Kidney (tissue), 14 donors: ENCODE data around the gene EIF5B. TPM values are rescaled to one million over a fixed set of nuclear protein-coding genes. Genes with fewer than 3 reads are reported as not detected.
"Not testable (repeated sequence)": the region's sequence is repeated elsewhere in the genome, so short reads cannot be mapped to it uniquely, and the experiment has no call there.

Experiments used
- DNase-seq, 5 donors: peaks; one replicate each; pipeline ENCODE4 v3.0.0-alpha.2; 2013 to 2020
- FAIRE-seq: peaks from 2 replicates; lab custom pipeline; 2012; peaks lifted over from hg19 to GRCh38; lab: Jason Lieb, UNC
- H3K27ac ChIP-seq, 2 donors: one replicate each; pipeline ENCODE4 v1.7.0; 2013; ENCODE audit warnings: low read depth in 2 of 2, low read length in 2 of 2, inconsistent platforms in 1 of 2
- H3K27me3 ChIP-seq: one replicate; pipeline ENCODE4 v1.7.1; 2013; ENCODE audit warnings: low read length, inconsistent platforms; ENCODE audit not compliant: control insufficient read depth, insufficient read depth
- H3K36me3 ChIP-seq, 3 donors: one replicate each; pipeline versions ENCODE4 v1.7.0 to v1.7.1; 2013; ENCODE audit warnings: low read length in 3 of 3, control low read depth in 1 of 3, inconsistent platforms in 1 of 3; ENCODE audit not compliant: insufficient read depth in 3 of 3, control insufficient read depth in 2 of 3
- H3K4me1 ChIP-seq, 3 donors: one replicate each; pipeline versions ENCODE4 v1.7.0 to v1.7.1; 2013; ENCODE audit warnings: low read length in 3 of 3, inconsistent platforms in 1 of 3, low read depth in 1 of 3; ENCODE audit not compliant: control insufficient read depth in 2 of 3, insufficient read depth in 2 of 3
- H3K4me3 ChIP-seq, 3 donors: one replicate each; pipeline versions ENCODE4 v1.7.0 to v1.8.1; 2013; ENCODE audit warnings: low read length in 3 of 3, control low read depth in 1 of 3, inconsistent platforms in 1 of 3
- H3K9ac ChIP-seq, 3 donors: one replicate each; pipeline versions ENCODE4 v1.7.0 to v1.7.1; 2013; ENCODE audit warnings: low read length in 3 of 3, control low read depth in 1 of 3, inconsistent platforms in 1 of 3
- H3K9me3 ChIP-seq, 3 donors: one replicate each; pipeline versions ENCODE4 v1.7.0 to v1.7.1; 2013; ENCODE audit warnings: low read length in 3 of 3, control low read depth in 1 of 3, inconsistent platforms in 1 of 3; ENCODE audit not compliant: control insufficient read depth in 2 of 3, insufficient read depth in 1 of 3
- intact Hi-C: fragments of 100-400 bp; cut with DNase I; formaldehyde crosslinking; loops from one replicate; pipeline ENCODE4 v1.11.1; 2022
- polyA plus RNA-seq: library from polyadenylated mRNA; stranded (reverse); fragments of 350-450 nt; fragmentation: Illumina TruSeq; extraction: RNeasy Lipid Tissue Mini Kit (QIAGEN cat#74804); gene quantifications from one replicate; pipeline ENCODE4 v1.2.3, GENCODE V29; 2014; ENCODE audit warnings: low read depth, low replicate concordance; ENCODE audit not compliant: insufficient read depth
- total RNA-seq: library from RNA; stranded (reverse); fragmentation: NEBNext Ultra II Directional; extraction: Animal tissue kit (Norgen Biotek cat#: 25700); gene quantifications from one replicate; pipeline ENCODE4 v1.2.1, GENCODE V29; 2021
- TF ChIP-seq, protein P1 (sequence below): IDR thresholded peaks from 3 replicates; pipeline ENCODE4 v1.5.1; 2012; ENCODE audit warnings: mild to moderate bottlenecking, moderate library complexity, borderline replicate concordance; ENCODE audit not compliant: insufficient read depth; ENCODE audit errors: extremely low read depth
- donor health status: control.
- donor health status: control.
- donor health status: control.
- donor health status: control.
- donor health status: control.
- donor health status: DM: yes; HTN: yes; CAD: no.
- donor health status: Normal renal cell carcinoma (clear cell type).

EIF5B gene
- total and polyA plus RNA-seq, 2 donors from 2014 or later: 36.9 to 39.7 TPM

DNA sequence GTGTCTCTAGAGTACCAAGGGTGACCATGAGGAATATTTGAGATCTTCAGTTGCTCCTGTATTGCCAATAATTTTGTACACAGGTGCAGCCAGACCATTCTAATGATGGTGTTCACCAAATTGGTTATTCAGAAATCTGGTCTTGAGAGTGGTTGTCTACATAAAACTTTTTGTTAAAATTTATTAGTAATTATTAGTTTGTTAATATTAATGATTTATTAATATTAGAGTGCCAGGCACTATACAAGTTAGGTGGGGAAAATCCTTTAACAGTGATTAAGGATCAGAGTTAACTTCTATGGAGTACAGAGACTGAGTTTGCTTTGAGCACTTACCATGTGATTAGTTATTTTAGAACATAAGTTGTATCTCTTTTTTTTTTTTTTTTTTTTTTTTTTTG is 9.0 kb downstream of the EIF5B start:
- H3K36me3 ChIP-seq: no peaks in the 10 kb centered on the region
- DNase-seq (no peak), FAIRE-seq (no peak)
- no peak overlapping the region for H3K4me3 ChIP-seq
- H3K4me1 ChIP-seq: no peaks in the 10 kb centered on the region
- H3K27ac ChIP-seq: no peak overlapping the region
- TF ChIP-seq, protein P1, sequence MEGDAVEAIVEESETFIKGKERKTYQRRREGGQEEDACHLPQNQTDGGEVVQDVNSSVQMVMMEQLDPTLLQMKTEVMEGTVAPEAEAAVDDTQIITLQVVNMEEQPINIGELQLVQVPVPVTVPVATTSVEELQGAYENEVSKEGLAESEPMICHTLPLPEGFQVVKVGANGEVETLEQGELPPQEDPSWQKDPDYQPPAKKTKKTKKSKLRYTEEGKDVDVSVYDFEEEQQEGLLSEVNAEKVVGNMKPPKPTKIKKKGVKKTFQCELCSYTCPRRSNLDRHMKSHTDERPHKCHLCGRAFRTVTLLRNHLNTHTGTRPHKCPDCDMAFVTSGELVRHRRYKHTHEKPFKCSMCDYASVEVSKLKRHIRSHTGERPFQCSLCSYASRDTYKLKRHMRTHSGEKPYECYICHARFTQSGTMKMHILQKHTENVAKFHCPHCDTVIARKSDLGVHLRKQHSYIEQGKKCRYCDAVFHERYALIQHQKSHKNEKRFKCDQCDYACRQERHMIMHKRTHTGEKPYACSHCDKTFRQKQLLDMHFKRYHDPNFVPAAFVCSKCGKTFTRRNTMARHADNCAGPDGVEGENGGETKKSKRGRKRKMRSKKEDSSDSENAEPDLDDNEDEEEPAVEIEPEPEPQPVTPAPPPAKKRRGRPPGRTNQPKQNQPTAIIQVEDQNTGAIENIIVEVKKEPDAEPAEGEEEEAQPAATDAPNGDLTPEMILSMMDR: no peak
- intact Hi-C loops: no loop called here
- H3K9me3 ChIP-seq: no peaks in the 10 kb centered on the region
- no peak overlapping the region for H3K9ac ChIP-seq
- no peaks in the 10 kb centered on the region for H3K27me3 ChIP-seq

DNA sequence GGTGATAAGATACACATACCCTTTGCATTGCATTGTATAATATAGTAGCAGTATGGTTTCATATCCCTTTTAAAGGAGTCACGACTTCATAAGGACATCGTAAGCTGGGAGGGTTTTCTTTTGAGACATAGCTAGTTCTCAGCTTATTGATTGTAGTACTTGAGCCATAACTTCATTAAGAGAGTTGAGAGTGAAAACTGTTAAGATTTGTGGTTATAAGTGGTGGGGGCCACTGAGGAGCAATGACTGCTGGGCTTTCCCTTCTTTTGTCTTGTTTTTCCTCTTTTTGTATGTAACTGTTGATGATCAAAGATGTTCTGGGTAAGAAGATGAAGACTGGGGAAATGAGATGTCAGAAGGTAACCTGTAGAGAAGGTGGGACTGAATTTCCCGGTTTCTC is 11.0 kb downstream of the EIF5B start:
- H3K9ac ChIP-seq: no peak overlapping the region
- no peak overlapping the region for H3K27ac ChIP-seq
- H3K4me1 ChIP-seq: no peaks in the 10 kb centered on the region
- H3K4me3 ChIP-seq: no peak overlapping the region
- no peaks in the 10 kb centered on the region for H3K36me3 ChIP-seq
- H3K27me3 ChIP-seq: no peaks in the 10 kb centered on the region
- DNase-seq (no peak), FAIRE-seq (no peak)
- intact Hi-C loops: no loop called here
- TF ChIP-seq, protein P1: no peak
- no peaks in the 10 kb centered on the region for H3K9me3 ChIP-seq

DNA sequence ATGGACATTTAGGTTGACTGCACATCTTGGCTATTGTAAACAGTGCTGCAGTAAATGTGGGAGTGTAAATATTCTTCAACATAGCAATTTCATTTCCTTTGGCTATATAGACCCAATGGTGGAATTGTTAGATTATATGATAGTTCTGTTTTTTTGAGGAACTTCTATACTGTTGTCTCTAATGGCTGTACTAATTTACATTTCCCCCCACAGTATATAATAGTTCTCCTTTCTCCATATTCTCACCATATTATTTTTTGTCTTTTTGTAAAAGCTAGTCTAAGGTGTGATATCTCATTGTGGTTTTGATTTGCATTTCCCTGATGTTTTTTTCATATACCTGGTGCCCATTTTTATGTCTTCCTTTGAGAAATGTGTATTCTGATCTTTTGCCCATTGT is 13.0 kb downstream of the EIF5B start:
- H3K4me1 ChIP-seq: no peaks in the 10 kb centered on the region
- H3K36me3 ChIP-seq: no peaks in the 10 kb centered on the region
- TF ChIP-seq, protein P1: no peak
- H3K27ac ChIP-seq: no peak overlapping the region
- DNase-seq (no peak), FAIRE-seq (no peak)
- intact Hi-C loops: no loop called here
- no peak overlapping the region for H3K9ac ChIP-seq
- no peaks in the 10 kb centered on the region for H3K27me3 ChIP-seq
- H3K4me3 ChIP-seq: no peak overlapping the region
- no peaks in the 10 kb centered on the region for H3K9me3 ChIP-seq

DNA sequence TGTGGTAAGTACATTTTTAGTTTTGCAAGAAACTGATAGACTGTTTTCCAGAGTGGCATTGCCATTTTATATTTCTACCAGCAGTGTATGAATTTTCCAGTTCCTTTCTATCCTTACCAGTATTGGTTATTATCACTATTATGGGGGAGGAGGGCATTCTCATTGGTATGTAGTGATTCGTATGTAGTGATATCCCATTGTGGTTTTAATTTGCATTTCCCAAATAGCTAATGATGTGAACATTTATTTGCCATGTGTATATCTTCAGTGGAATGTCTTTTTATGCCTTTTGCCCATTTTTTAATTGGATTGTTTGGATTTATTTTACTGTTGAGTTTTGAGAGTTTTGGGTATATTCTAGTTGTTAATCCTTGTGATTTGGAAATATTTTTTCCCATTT is 16.9 kb downstream of the EIF5B start:
- DNase-seq (no peak), FAIRE-seq (no peak)
- Histone ChIP-seq H3K36me3 (no peaks in the 10 kb centered on the region), H3K27ac (no peak overlapping the region), H3K4me3 (no peak overlapping the region), H3K27me3 (no peaks in the 10 kb centered on the region), H3K9me3 (no peaks in the 10 kb centered on the region), H3K9ac (no peak overlapping the region), H3K4me1 (no peaks in the 10 kb centered on the region)
- TF ChIP-seq, protein P1: no peak
- intact Hi-C loops: no loop called here

DNA sequence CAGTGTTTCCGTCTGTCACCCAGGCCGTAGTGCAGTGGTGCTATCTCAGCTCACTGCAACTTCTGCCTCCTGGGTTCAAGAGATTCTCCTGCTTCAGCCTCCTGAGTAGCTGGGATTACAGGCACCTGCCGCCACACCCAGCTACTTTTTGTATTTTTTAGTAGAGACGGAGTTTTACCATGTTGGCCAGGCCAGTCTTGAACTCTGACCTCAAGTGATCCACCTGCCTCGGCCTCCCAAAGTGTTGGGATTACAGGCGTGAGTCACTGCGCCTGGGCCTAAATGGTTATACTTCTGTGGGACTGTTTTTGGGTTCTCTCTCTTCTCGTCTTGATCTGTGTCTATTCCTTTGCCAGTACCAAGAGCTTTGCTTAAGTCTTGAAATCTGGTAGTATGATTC is 17.6 kb downstream of the EIF5B start:
- H3K4me1 ChIP-seq, H3K27me3 ChIP-seq, H3K27ac ChIP-seq, H3K9me3 ChIP-seq, H3K4me3 ChIP-seq, H3K36me3 ChIP-seq, FAIRE-seq, H3K9ac ChIP-seq, intact Hi-C loops, DNase-seq: not testable (repeated sequence)
